A549 (cell line): Measurements from ENCODE around the gene STRIP2. TPM values are rescaled to one million over a fixed set of nuclear protein-coding genes. Genes with fewer than 3 reads are reported as not detected.

Experiments
- ATAC-seq, 2 experiments: fragments of 200-7000 bp in 1 of 2; fragments of >200 bp in 1 of 2; cut with Nextera tagmentation in 1 of 2; cut with Tn5 transposase in 1 of 2; 3 replicates each; pipeline versions ENCODE4 v1.8.0 to v1.9.1; 2018 to 2020; ENCODE audit warnings: mild to moderate bottlenecking in 1 of 2, moderate library complexity in 1 of 2
- CTCF ChIA-PET: fragments of 300-600 bp; sonication (Branson Sonifier 250); formaldehyde crosslinking; extraction: SDS; loops from one replicate; lab custom pipeline; 2021; ENCODE audit warnings: antibody characterized with exemption, inconsistent platforms; lab: Yijun Ruan, JAX
- POLR2A ChIA-PET: fragments of 350-600 bp; formaldehyde crosslinking; extraction: SDS; loops from one replicate; lab custom pipeline; 2021; ENCODE audit warnings: antibody characterized with exemption, inconsistent platforms; lab: Yijun Ruan, JAX
- DNase-seq, 2 experiments: peaks; one replicate each; pipeline versions ENCODE4 v3.0.0 to v3.0.0-alpha.2; 2011 to 2016; ENCODE audit warnings: low read depth in 1 of 2, low spot score in 1 of 2
- FAIRE-seq: peaks from 2 replicates; lab custom pipeline; 2011; peaks lifted over from hg19 to GRCh38; lab: Jason Lieb, UNC
- H3K27ac ChIP-seq, 2 experiments: fragments of >200 bp; sonication (Bioruptor Twin); formaldehyde crosslinking; 3 replicates each; pipeline ENCODE4 v1.5.1; 2016 to 2017
- H3K4me1 ChIP-seq: fragments of >200 bp; sonication (Bioruptor Twin); formaldehyde crosslinking; 3 replicates; pipeline ENCODE4 v1.6.1; 2016
- H3K4me2 ChIP-seq: fragments of >200 bp; sonication (Bioruptor Twin); formaldehyde crosslinking; 3 replicates; pipeline ENCODE4 v1.6.1; 2016
- H3K4me3 ChIP-seq: fragments of >200 bp; sonication (Bioruptor Twin); formaldehyde crosslinking; 3 replicates; pipeline ENCODE4 v1.5.1; 2016
- H3K9me3 ChIP-seq: fragments of >200 bp; sonication (Bioruptor Twin); formaldehyde crosslinking; 3 replicates; pipeline ENCODE4 v1.6.1; 2016
- CBX8 ChIP-seq: fragments of 200-600 bp; sonication (generic); IDR thresholded peaks from 2 replicates; pipeline ENCODE4 v1.6.1; 2016
- CEBPB ChIP-seq, 2 experiments: fragments of >200 bp in 1 of 2; sonication (Bioruptor Twin) in 1 of 2; formaldehyde crosslinking in 1 of 2; IDR thresholded peaks; 2 replicates each; pipeline ENCODE4 v1.6.1; 2012 to 2016
- EHF ChIP-seq: fragments of 250-450 bp; sonication (Bioruptor Pico); IDR thresholded peaks from 2 replicates; pipeline ENCODE4 v1.5.0; 2020; ENCODE audit warnings: mild to moderate bottlenecking
- ESRRA ChIP-seq: fragments of 150-350 bp; IDR thresholded peaks from 2 replicates; pipeline ENCODE4 v1.6.1; 2014; ENCODE audit warnings: mild to moderate bottlenecking, low read length, borderline replicate concordance
- FOXS1 ChIP-seq: fragments of 250-450 bp; sonication (Bioruptor Pico); IDR thresholded peaks from 2 replicates; pipeline ENCODE4 v1.5.0; 2020; ENCODE audit warnings: mild to moderate bottlenecking, moderate library complexity
- HEYL ChIP-seq: fragments of 250-450 bp; sonication (Bioruptor Pico); IDR thresholded peaks from 2 replicates; pipeline ENCODE4 v1.8.0; 2021; ENCODE audit warnings: mild to moderate bottlenecking, moderate library complexity
- HOXB13 ChIP-seq: fragments of 250-450 bp; sonication (Bioruptor Pico); IDR thresholded peaks from 2 replicates; pipeline ENCODE4 v1.5.0; 2020; ENCODE audit warnings: low read depth, mild to moderate bottlenecking, moderate library complexity
- HOXB5 ChIP-seq: fragments of 250-450 bp; sonication (Bioruptor Pico); IDR thresholded peaks from 2 replicates; pipeline ENCODE4 v1.5.0; 2020; ENCODE audit warnings: mild to moderate bottlenecking, moderate library complexity
- JUN ChIP-seq, 2 experiments: fragments of >200 bp; sonication (Bioruptor Twin); formaldehyde crosslinking; IDR thresholded peaks; 2 replicates in 1 of 2; 3 replicates in 1 of 2; pipeline ENCODE4 v1.6.1; 2016 to 2017
- KDM5A ChIP-seq: fragments of 200-600 bp; sonication (generic); IDR thresholded peaks from 2 replicates; pipeline ENCODE4 v1.6.1; 2016; ENCODE audit warnings: antibody characterized with exemption, mild to moderate bottlenecking
- MAFK ChIP-seq: fragments of 450-650 bp; IDR thresholded peaks from 2 replicates; pipeline ENCODE4 v1.6.1; 2014; ENCODE audit not compliant: partially characterized antibody
- MAZ ChIP-seq: fragments of 150-350 bp; IDR thresholded peaks from 2 replicates; pipeline ENCODE4 v1.6.1; 2014; ENCODE audit warnings: antibody characterized with exemption, low read depth, low read length, borderline replicate concordance
- NFE2L2 ChIP-seq: fragments of 150-350 bp; conservative IDR thresholded peaks from 2 replicates; pipeline ENCODE4 v1.6.1; 2014; ENCODE audit warnings: low read length
- NPAS2 ChIP-seq: fragments of 250-450 bp; sonication (Bioruptor Pico); IDR thresholded peaks from 2 replicates; pipeline ENCODE4 v1.8.0; 2022; ENCODE audit warnings: mild to moderate bottlenecking, moderate library complexity, borderline replicate concordance
- POLR2A ChIP-seq: IDR thresholded peaks from 2 replicates; pipeline ENCODE4 v1.6.1; 2012; ENCODE audit warnings: mild to moderate bottlenecking, low read length
- RCOR1 ChIP-seq: fragments of 150-350 bp; IDR thresholded peaks from 2 replicates; pipeline ENCODE4 v1.6.1; 2014; ENCODE audit warnings: antibody characterized with exemption, low read length, low read depth
- RFX5 ChIP-seq: fragments of 450-650 bp; IDR thresholded peaks from 2 replicates; pipeline ENCODE4 v1.7.1; 2014; ENCODE audit warnings: antibody characterized with exemption, mild to moderate bottlenecking, moderate library complexity
- ZC3H11A ChIP-seq: fragments of 450-650 bp; IDR thresholded peaks from 2 replicates; pipeline ENCODE4 v1.6.1; 2014; ENCODE audit warnings: antibody characterized with exemption, mild to moderate bottlenecking
- ZFP36 ChIP-seq: fragments of 450-650 bp; IDR thresholded peaks from 2 replicates; pipeline ENCODE4 v1.6.1; 2014; ENCODE audit warnings: borderline replicate concordance; ENCODE audit not compliant: partially characterized antibody
- WGBS: methylation state at CpG from one replicate; pipeline ENCODE4 v1.1.6; 2017; ENCODE audit errors: missing lambda C conversion rate; 5-methylcytosine and 5-hydroxymethylcytosine counted together
- polyA plus RNA-seq, 4 experiments: library from polyadenylated mRNA; depleted of rRNA in 3 of 4; stranded (reverse); fragments of >200 nt; fragmentation: RNase III in 1 of 4; extraction: RNeasy Plus Mini Kit Qiagen cat#74134 plus additional on column Dnase treatment in 1 of 4; gene quantifications; 2 replicates in 3 of 4; 3 replicates in 1 of 4; pipeline ENCODE4 v1.2.3, GENCODE V29; 2011 to 2017
- TF ChIP-seq, protein P1 (sequence below): IDR thresholded peaks from 2 replicates; pipeline ENCODE4 v1.6.1; 2012; ENCODE audit warnings: low read depth, borderline replicate concordance
- TF ChIP-seq, protein P2 (sequence below): fragments of >200 bp; sonication (Bioruptor Twin); formaldehyde crosslinking; IDR thresholded peaks from 3 replicates; pipeline ENCODE4 v1.6.1; 2016
- TF ChIP-seq, protein P3 (sequence below): fragments of >200 bp; sonication (Bioruptor Twin); formaldehyde crosslinking; IDR thresholded peaks from 3 replicates; pipeline ENCODE4 v1.5.1; 2016
- TF ChIP-seq, protein P4 (sequence below): fragments of 150-350 bp; IDR thresholded peaks from 2 replicates; pipeline ENCODE4 v1.6.1; 2014; ENCODE audit warnings: low read depth, mild to moderate bottlenecking, low read length
- TF ChIP-seq, protein P5 (sequence below): IDR thresholded peaks from 2 replicates; pipeline ENCODE4 v1.6.1; 2012

STRIP2 gene
- polyA plus RNA-seq, 2 of the 4 experiments (the other 2 are of a cell fraction) = 4.9 to 7.2 TPM

DNA sequence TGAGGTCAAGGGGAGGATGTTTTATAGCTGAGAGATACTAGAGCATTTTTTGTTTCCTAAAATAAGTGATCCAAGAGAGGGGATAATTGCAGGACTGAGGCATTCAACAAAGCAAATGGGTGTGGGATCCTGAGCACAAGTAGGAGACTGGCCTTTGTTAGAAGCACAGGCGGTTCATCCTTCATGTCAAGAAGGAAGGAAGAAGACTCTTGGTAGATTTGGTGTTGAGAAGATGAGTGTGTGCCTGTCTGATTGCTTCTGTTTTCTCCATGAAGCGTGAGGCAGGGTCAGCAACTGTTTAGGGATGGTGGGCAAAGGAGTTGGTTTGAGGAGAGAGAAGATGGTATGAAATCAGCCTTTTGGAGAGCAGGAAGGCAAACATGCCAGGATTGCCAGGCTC is 27.6 kb downstream of the STRIP2 start (continued):
- TF ChIP-seq, protein P1, sequence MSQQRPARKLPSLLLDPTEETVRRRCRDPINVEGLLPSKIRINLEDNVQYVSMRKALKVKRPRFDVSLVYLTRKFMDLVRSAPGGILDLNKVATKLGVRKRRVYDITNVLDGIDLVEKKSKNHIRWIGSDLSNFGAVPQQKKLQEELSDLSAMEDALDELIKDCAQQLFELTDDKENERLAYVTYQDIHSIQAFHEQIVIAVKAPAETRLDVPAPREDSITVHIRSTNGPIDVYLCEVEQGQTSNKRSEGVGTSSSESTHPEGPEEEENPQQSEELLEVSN = no peak
- TF ChIP-seq KDM5A (no peak), NFE2L2 (no peak), RCOR1 (no peak)

DNA sequence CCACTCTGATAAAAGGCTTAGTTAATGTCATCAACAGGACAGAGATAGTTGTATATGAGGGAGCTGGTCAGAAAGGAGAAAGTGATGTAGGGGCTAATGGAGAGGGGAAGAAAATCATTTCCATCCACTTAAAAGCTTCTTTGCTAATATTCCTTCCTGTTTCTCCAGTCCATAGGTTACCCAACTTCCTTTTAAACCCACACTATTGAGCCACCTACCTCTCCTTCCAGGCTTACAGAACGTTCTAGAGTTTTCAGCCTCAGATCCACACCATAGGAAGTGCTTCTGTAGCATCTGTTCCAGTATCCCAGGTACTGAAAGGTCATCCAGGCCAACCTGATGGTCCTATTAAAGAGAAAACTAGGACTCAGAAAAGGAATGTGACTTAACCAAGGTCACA is 28.2 kb downstream of the STRIP2 start:
- H3K4me3 ChIP-seq = no peak overlapping the region
- H3K9me3 ChIP-seq = no peaks in the 10 kb centered on the region
- ATAC-seq (no peak), FAIRE-seq (no peak), DNase-seq (no peak)
- H3K4me1 ChIP-seq = no peaks in the 10 kb centered on the region
- TF ChIP-seq POLR2A (no peak), HOXB13 (CRISPR knock-in tag) (no peak), CEBPB (IDR thresholded peaks at IDR 0.05) (no peak), CBX8 (no peak), ZC3H11A (no peak), ESRRA (no peak), MAFK (no peak), FOXS1 (CRISPR knock-in tag) (no peak), NPAS2 (CRISPR knock-in tag) (no peak), MAZ (no peak), EHF (CRISPR knock-in tag) (no peak)
- TF ChIP-seq, protein P2, sequence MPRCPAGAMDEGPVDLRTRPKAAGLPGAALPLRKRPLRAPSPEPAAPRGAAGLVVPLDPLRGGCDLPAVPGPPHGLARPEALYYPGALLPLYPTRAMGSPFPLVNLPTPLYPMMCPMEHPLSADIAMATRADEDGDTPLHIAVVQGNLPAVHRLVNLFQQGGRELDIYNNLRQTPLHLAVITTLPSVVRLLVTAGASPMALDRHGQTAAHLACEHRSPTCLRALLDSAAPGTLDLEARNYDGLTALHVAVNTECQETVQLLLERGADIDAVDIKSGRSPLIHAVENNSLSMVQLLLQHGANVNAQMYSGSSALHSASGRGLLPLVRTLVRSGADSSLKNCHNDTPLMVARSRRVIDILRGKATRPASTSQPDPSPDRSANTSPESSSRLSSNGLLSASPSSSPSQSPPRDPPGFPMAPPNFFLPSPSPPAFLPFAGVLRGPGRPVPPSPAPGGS = no peak
- TF ChIP-seq, protein P3, sequence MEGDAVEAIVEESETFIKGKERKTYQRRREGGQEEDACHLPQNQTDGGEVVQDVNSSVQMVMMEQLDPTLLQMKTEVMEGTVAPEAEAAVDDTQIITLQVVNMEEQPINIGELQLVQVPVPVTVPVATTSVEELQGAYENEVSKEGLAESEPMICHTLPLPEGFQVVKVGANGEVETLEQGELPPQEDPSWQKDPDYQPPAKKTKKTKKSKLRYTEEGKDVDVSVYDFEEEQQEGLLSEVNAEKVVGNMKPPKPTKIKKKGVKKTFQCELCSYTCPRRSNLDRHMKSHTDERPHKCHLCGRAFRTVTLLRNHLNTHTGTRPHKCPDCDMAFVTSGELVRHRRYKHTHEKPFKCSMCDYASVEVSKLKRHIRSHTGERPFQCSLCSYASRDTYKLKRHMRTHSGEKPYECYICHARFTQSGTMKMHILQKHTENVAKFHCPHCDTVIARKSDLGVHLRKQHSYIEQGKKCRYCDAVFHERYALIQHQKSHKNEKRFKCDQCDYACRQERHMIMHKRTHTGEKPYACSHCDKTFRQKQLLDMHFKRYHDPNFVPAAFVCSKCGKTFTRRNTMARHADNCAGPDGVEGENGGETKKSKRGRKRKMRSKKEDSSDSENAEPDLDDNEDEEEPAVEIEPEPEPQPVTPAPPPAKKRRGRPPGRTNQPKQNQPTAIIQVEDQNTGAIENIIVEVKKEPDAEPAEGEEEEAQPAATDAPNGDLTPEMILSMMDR = no peak
- TF ChIP-seq, protein P4, sequence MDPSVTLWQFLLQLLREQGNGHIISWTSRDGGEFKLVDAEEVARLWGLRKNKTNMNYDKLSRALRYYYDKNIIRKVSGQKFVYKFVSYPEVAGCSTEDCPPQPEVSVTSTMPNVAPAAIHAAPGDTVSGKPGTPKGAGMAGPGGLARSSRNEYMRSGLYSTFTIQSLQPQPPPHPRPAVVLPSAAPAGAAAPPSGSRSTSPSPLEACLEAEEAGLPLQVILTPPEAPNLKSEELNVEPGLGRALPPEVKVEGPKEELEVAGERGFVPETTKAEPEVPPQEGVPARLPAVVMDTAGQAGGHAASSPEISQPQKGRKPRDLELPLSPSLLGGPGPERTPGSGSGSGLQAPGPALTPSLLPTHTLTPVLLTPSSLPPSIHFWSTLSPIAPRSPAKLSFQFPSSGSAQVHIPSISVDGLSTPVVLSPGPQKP = no peak
- TF ChIP-seq, protein P5, sequence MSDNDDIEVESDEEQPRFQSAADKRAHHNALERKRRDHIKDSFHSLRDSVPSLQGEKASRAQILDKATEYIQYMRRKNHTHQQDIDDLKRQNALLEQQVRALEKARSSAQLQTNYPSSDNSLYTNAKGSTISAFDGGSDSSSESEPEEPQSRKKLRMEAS = no peak
- H3K27ac ChIP-seq = no peak overlapping the region
- H3K4me2 ChIP-seq = no peak overlapping the region
- CTCF ChIA-PET = interaction anchor here (1.1 to 5.6 kb wide), 5 partner anchors 10 to 244 kb away, joined by 3 to 34 read pairs (median 18); partner anchors contain the start of gene STRIP2
- POLR2A ChIA-PET = no interaction called here
- WGBS = 35% methylated on average over 1 of the region's 1 CpG

DNA sequence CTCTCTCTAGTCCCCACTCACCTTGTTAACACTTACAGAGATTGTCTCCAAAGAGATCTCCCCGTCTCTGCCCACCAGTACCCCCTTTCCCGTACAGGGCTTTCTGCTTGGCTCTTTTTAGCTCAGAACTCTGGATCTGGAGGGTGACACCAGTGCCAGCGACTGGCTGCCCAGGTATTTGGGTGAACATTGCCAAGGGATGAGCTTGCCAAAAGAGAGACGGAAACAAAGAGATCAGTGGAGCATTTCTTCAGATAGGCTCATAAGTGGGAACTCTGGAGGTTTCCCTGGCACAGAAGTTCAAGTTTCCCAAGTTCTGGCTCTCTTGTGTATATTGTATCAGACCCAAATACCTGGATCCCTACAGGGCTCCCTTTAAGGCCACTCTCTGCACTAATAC is 30.0 kb downstream of the STRIP2 start:
- no peaks in the 10 kb centered on the region for H3K4me1 ChIP-seq
- ATAC-seq = no peak
- ChIA-PET CTCF (interaction anchor here (0.7 to 5.6 kb wide), 11 partner anchors 8 to 300 kb away, joined by 3 to 34 read pairs (median 4); partner anchors contain the start of gene STRIP2), POLR2A (no interaction called here)
- no peak overlapping the region for H3K27ac ChIP-seq
- 91% methylated on average over 4 of the region's 4 CpGs for WGBS
- H3K4me3 ChIP-seq = no peak overlapping the region
- H3K4me2 ChIP-seq = no peak overlapping the region
- no peaks in the 10 kb centered on the region for H3K9me3 ChIP-seq
- FAIRE-seq = no peak
- DNase-seq = no peak
- TF ChIP-seq RFX5 (no peak), HEYL (CRISPR knock-in tag) (no peak), HOXB5 (no peak), ZFP36 (no peak), JUN (IDR thresholded peaks at IDR 0.05) (no peak), ZC3H11A (no peak), NFE2L2 (no peak)
